Sigmoid colon (tissue), 7 donors: ENCODE data around the gene PCBP3. TPM values are rescaled to one million over a fixed set of nuclear protein-coding genes. Genes with fewer than 3 reads are reported as not detected.

Source experiments
- DNase-seq: peaks from one replicate; pipeline ENCODE4 v3.0.0-alpha.2; 2019
- H3K27ac ChIP-seq, 4 donors: fragments of 200-600 bp; sonication (generic); one replicate each; pipeline ENCODE4 v1.5.1; 2016 to 2019; ENCODE audit warnings: mild to moderate bottlenecking in 1 of 4
- H3K27me3 ChIP-seq, 3 donors: fragments of 200-600 bp; sonication (generic); one replicate each; pipeline ENCODE4 v1.5.1; 2019; ENCODE audit warnings: mild to moderate bottlenecking in 1 of 3
- H3K36me3 ChIP-seq, 4 donors: fragments of 200-600 bp; sonication (generic); one replicate each; pipeline ENCODE4 v1.5.1; 2016 to 2019
- H3K4me1 ChIP-seq, 4 donors: fragments of 200-600 bp; sonication (generic); one replicate each; pipeline ENCODE4 v1.5.1; 2017 to 2019
- H3K4me3 ChIP-seq, 4 donors: fragments of 200-600 bp; sonication (generic); one replicate each; pipeline ENCODE4 v1.5.1; 2017 to 2019; ENCODE audit warnings: mild to moderate bottlenecking in 2 of 4, moderate library complexity in 1 of 4
- H3K9me3 ChIP-seq, 4 donors: fragments of 200-600 bp in 3 of 4; sonication (generic) in 3 of 4; one replicate each; pipeline versions ENCODE4 v1.5.1 to v1.6.1; 2013 to 2019
- CTCF ChIP-seq, 4 experiments: fragments of 450-650 bp in 3 of 4; fragments of 200-600 bp in 1 of 4; IDR thresholded peaks; one replicate each; pipeline ENCODE4 v1.5.1; 2016 to 2019; ENCODE audit warnings: antibody characterized with exemption in 4 of 4, mild to moderate bottlenecking in 3 of 4, moderate library complexity in 2 of 4
- EP300 ChIP-seq, 4 donors: sonication (generic); formaldehyde crosslinking; IDR thresholded peaks; one replicate each; pipeline ENCODE4 v1.6.1; 2017; ENCODE audit warnings: antibody characterized with exemption in 4 of 4
- POLR2A ChIP-seq, 2 donors: fragments of 450-650 bp; IDR thresholded peaks; one replicate each; pipeline ENCODE4 v1.6.1; 2016; ENCODE audit warnings: antibody characterized with exemption in 2 of 2, mild to moderate bottlenecking in 2 of 2, moderate library complexity in 2 of 2
- POLR2AphosphoS5 ChIP-seq, 4 donors: sonication (generic); formaldehyde crosslinking; IDR thresholded peaks; one replicate each; pipeline ENCODE4 v1.6.1; 2017; ENCODE audit warnings: antibody characterized with exemption in 4 of 4
- WGBS, 2 donors: extraction: QIAGEN DNeasy Blood & Tissue Kit; methylation state at CpG; one replicate each; pipeline ENCODE4 v1.1.7; 2013; 5-methylcytosine and 5-hydroxymethylcytosine counted together
- intact Hi-C: fragments of 100-400 bp; cut with DNase I; formaldehyde crosslinking; loops from one replicate; pipeline ENCODE4 v1.15.1; 2023
- polyA plus RNA-seq, 3 donors: library from polyadenylated mRNA; stranded (reverse); fragments of 200-250 nt; gene quantifications; one replicate each; pipeline ENCODE4 v1.2.3, GENCODE V29; 2013
- total RNA-seq, 4 donors: library from RNA; depleted of rRNA; stranded (reverse); fragments of >200 nt; gene quantifications; one replicate each; pipeline ENCODE4 v1.1.0, GENCODE V29; 2016
- donor health status: healthy with polysubstance abuse.
- donor health status: Bipolar disorder and iron deficiency.
- donor health status: healthy.

Gene PCBP3
- total and polyA plus RNA-seq, 7 donors: 1.2 to 21.3 (median 8.2) TPM

- TF ChIP-seq EP300 (IDR thresholded peaks at IDR 0.05) (no peak), CTCF (IDR thresholded peaks at IDR 0.05) (no peak), POLR2A (IDR thresholded peaks at IDR 0.05) (no peak), POLR2AphosphoS5 (IDR thresholded peaks at IDR 0.05) (no peak)
- peaks cover 0 to 20% (median 18%) of the 10 kb centered on the region in 4 donors for H3K4me1 ChIP-seq
- 84 to 89% methylated on average over 25 of the region's 25 CpGs for WGBS, 2 donors
- no peak for DNase-seq
- no peak overlapping the region for H3K4me3 ChIP-seq
- H3K27me3 ChIP-seq: no peaks in the 10 kb centered on the region
- H3K27ac ChIP-seq: no peak overlapping the region
- intact Hi-C loops: no loop called here
- no peaks in the 10 kb centered on the region for H3K9me3 ChIP-seq
- H3K36me3 ChIP-seq: peaks cover 0 to 8% (median 0%) of the 10 kb centered on the region in 4 donors
Observed at GRCh38 chr21:45897191-45898027, 253.9 kb downstream of the PCBP3 start.

- Histone ChIP-seq H3K27ac (no peak overlapping the region), H3K4me3 (no peak overlapping the region), H3K36me3 (peaks cover 0 to 8% (median 0%) of the 10 kb centered on the region in 4 donors), H3K27me3 (no peaks in the 10 kb centered on the region), H3K9me3 (no peaks in the 10 kb centered on the region), H3K4me1 (peaks cover 0 to 20% (median 18%) of the 10 kb centered on the region in 4 donors)
- WGBS, 2 donors: 71 to 85% methylated on average over 8 of the region's 8 CpGs
- intact Hi-C loops: no loop called here
- DNase-seq: no peak
- TF ChIP-seq CTCF (IDR thresholded peaks at IDR 0.05): no peak
- no peak for TF ChIP-seq POLR2A (IDR thresholded peaks at IDR 0.05)
- TF ChIP-seq POLR2AphosphoS5 (IDR thresholded peaks at IDR 0.05): no peak
- TF ChIP-seq EP300 (IDR thresholded peaks at IDR 0.05): no peak
Observed at GRCh38 chr21:45898028-45898350, 254.5 kb downstream of the PCBP3 start.

DNA sequence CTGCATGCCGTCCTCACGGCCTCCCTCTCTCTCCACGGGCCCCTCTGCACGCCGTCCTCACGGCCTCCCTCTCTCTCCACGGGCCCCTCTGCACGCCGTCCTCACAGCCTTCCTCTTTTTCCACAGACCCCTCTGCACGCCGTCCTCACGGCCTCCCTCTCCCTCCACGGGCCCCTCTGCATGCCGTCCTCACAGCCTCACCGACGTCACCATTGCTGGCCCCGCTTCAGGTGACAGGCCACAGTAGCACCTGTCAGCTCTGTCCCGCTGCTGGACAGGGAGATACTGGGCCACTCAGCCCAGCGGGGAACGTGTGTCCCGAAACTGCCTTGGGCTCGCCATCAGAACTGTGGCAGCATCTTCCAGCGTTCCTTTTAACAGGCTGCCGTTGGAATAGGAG is 255.3 kb downstream of the PCBP3 start:
- no peaks in the 10 kb centered on the region for H3K9me3 ChIP-seq
- no peak overlapping the region for H3K4me3 ChIP-seq
- peaks cover 0 to 8% (median 0%) of the 10 kb centered on the region in 4 donors for H3K36me3 ChIP-seq
- H3K27me3 ChIP-seq: no peaks in the 10 kb centered on the region
- 70 to 82% methylated on average over 24 of the region's 24 CpGs for WGBS, 2 donors
- intact Hi-C loops: no loop called here
- H3K4me1 ChIP-seq: peaks cover 0 to 13% (median 12%) of the 10 kb centered on the region in 4 donors
- no peak for DNase-seq
- no peak overlapping the region for H3K27ac ChIP-seq
- no peak for TF ChIP-seq POLR2AphosphoS5 (IDR thresholded peaks at IDR 0.05)
- TF ChIP-seq EP300 (IDR thresholded peaks at IDR 0.05): no peak
- no peak for TF ChIP-seq CTCF (IDR thresholded peaks at IDR 0.05)
- no peak for TF ChIP-seq POLR2A (IDR thresholded peaks at IDR 0.05)

GRCh38 chr21:45899317-45900033 is 255.9 kb downstream of the PCBP3 start:
- peaks cover 0 to 6% (median 5%) of the 10 kb centered on the region in 4 donors for H3K4me1 ChIP-seq
- no peak for DNase-seq
- intact Hi-C loops: no loop called here
- no peak for TF ChIP-seq POLR2AphosphoS5 (IDR thresholded peaks at IDR 0.05)
- TF ChIP-seq POLR2A (IDR thresholded peaks at IDR 0.05): no peak
- TF ChIP-seq EP300 (IDR thresholded peaks at IDR 0.05): no peak
- no peak for TF ChIP-seq CTCF (IDR thresholded peaks at IDR 0.05)
- H3K36me3 ChIP-seq: peaks cover 0 to 8% (median 0%) of the 10 kb centered on the region in 4 donors
- no peaks in the 10 kb centered on the region for H3K9me3 ChIP-seq
- WGBS, 2 donors: 76 to 84% methylated on average over 17 of the region's 17 CpGs
- no peak overlapping the region for H3K27ac ChIP-seq
- no peak overlapping the region for H3K4me3 ChIP-seq
- no peaks in the 10 kb centered on the region for H3K27me3 ChIP-seq
